Fibroblast of peridontal ligament (primary cell): Measurements from ENCODE around the gene SBNO2.
A peak's percentile ranks its signal among the peaks of the same experiment; 100 is the strongest.

ENCODE experiments used
- DNase-seq: peaks from one replicate; pipeline ENCODE4 v3.0.0-alpha.2; 2010; ENCODE audit errors: extremely low read depth

The SBNO2 gene

GRCh38 chr19:1105008-1105872 lies 68.8 kb downstream of the SBNO2 start:
- peak; percentile 33 for DNase-seq

DNA sequence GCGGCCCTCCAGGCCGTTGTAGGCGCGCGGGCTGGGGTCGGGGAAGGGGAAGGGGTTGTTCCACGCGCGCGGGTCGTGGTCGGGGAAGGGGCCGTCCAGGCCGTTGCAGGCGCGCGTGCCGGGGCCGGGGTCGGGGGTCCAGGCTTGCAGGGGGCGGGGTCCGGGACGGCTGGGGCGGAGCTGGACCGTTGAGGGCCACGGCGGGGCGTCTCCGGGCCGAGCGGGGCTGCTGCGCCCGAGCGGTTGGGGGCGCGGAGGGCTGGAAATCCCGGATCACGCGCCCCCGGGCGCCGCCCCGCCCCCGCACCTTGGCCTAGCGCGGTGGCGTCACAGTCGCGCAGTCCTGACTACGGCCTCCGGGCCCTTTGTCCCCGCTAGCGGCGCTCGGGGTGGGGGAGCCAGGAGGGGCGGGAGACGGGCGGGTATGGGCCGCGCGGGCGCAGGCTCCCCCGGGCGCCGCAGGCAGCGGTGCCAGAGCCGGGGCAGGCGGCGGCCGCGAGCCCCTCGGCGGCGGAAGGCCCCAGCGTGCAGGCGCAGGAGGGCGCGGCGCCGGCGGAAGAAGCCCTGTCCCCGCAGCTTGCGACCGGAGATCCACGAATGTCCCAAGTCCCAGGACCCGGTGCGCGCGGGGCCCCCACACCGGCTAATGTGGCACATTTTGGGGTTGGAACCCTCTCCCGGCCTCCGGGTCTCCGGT lies 69.6 kb downstream of the SBNO2 start:
- peak; percentile 50 for DNase-seq

- peak; percentile 99 for DNase-seq
Observed at GRCh38 chr19:1103708-1104310, 70.3 kb downstream of the SBNO2 start, which contains the start of gene GPX4. GPX4 (plus strand) TSS chr19:1103994; CDS start chr19:1104044, 50 bp downstream.

- peak; percentile 28 for DNase-seq
Observed at GRCh38 chr19:1103132-1103707, 70.8 kb downstream of the SBNO2 start.

GRCh38 chr19:1102407-1103131 lies 71.5 kb downstream of the SBNO2 start:
- peak; percentile 99 for DNase-seq

- no peak for DNase-seq
Observed at GRCh38 chr19:1101337-1101698, 72.8 kb downstream of the SBNO2 start.

GRCh38 chr19:1098177-1099051 lies 75.7 kb downstream of the SBNO2 start:
- DNase-seq: no peak

GRCh38 chr19:1097810-1098176 lies 76.3 kb downstream of the SBNO2 start:
- no peak for DNase-seq

- DNase-seq: peak; percentile 98
Observed at GRCh38 chr19:1094978-1095701, 78.9 kb downstream of the SBNO2 start, which contains the start of gene POLR2E. POLR2E (minus strand) TSS chr19:1095375; CDS start chr19:1095315, 60 bp downstream.

DNA sequence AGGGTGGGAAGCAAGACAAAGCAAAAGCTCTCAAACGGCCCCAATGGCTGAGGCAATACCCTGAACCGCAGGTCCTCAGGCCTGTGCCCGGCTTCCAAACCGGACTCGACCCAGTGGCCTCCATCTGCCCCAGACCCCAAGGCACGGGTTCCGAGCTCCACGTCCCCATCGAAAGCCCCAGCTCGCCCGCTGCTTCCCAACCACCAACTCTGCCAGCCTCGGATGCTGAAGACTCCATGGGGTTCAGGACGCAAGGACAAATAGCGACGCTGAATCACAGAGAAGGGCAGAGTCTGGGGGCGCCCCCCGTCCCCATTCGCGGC lies 79.5 kb downstream of the SBNO2 start:
- DNase-seq: no peak

- no peak for DNase-seq
Observed at GRCh38 chr19:1093811-1094553, 80.1 kb downstream of the SBNO2 start.

DNA sequence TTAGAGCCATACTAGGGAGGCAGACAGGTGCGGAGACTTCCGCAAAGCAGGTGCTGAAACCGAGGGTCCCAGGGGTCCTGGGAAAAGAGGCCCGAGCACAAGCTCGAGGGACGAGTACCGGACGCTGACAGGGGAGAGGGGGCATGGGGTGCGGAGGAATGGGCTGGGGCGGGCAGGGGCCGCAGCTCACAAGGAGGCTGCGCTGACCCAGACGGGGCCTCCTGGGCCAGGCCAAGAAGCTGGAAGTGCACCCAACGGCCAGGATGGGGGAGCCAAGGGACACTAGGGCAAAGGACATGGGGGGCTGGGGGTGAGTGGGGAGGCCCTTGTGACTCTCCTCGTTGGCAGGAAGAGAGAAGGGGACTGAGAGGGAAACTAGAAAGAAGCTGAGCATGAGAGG lies 80.7 kb downstream of the SBNO2 start:
- no peak for DNase-seq

- no peak for DNase-seq
Observed at GRCh38 chr19:1091544-1092175, 82.4 kb downstream of the SBNO2 start.

- no peak for DNase-seq
Observed at GRCh38 chr19:1090731-1091543, 83.1 kb downstream of the SBNO2 start.

DNA sequence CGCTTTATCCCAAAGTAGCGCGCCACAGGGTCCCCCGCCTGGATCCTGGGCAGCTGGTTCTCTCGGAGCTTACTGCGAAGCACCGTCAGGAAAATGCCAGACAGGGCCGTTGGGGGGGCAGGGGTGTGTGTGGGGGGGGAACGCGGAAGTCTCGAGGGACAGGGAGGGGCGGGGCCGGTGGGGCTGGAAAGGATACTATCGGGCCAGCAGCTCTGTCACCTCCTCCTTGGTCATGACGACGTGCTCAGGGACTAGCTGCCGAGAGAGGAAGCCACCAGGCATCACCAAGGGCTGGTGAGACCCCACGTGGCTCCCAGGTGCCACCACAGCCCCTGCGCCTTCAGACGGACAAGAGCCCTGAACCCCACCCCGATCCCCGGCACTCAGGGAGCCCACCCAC lies 84.2 kb downstream of the SBNO2 start:
- DNase-seq: no peak

GRCh38 chr19:1089126-1089771 lies 84.8 kb downstream of the SBNO2 start:
- DNase-seq: no peak

DNA sequence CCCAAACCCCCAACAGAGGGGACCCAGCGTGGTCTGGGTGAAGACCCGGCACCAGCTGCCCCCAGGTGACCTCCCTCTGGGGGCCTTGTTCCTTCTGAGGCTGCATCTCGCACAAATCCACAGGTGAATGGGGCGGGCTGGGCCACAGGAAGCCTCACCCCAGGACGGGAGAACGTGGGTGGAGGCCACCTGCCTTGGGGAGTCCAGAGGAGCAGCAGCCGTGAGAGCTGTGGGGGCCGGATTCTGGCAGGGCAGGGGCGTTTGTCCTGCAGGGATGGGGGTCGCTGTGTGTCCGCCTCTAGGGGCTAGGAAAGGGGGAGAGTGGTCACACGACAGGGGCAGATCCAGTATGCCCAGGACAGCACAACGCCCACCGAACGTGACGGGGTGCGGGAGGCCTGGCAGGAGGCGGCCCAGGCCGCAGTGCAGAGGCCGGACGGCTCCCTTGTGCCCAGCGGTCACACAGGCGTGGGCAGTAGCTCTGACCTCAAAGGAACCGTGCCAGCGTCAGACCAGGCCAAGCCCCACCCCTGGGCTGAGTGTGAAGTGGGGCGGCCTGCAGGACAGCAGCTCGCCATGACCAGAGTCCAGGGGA lies 85.6 kb downstream of the SBNO2 start:
- DNase-seq: no peak
